Measurements from ENCODE around the gene ANKS1B. TPM values are rescaled to one million over a fixed set of nuclear protein-coding genes. Genes with fewer than 3 reads are reported as not detected.

The ANKS1B gene
- total RNA-seq, result 3.9 and 8.0 TPM in 2 replicates

GRCh38 chr12:99984271-99985128 lies at the start of gene ANKS1B:
TSS of gene ANKS1B (minus strand) at chr12:99984936. CDS start at chr12:99984237, 699 bp downstream.

GRCh38 chr12:99647453-99647852 lies 337.3 kb downstream of the ANKS1B start, which contains the start of gene GARIN6:
TSS of gene GARIN6 (plus strand) at chr12:99647753. CDS start at chr12:99648175, 422 bp downstream.

Small RNA genes within 50 kb of the gene (small RNA-seq; reads per million reads assigned to genes)
- 14.9 reads per million, percentile 96 among the genes with 10 or more reads in this experiment for gene RNA5SP366

Other genes with a start within 250 kb of the ANKS1B start
- gene BLTP3B, start 157.9 kb upstream of the ANKS1B start, total RNA-seq, result 12.2 and 19.7 TPM in 2 replicates
- gene ACTR6, start 215.9 kb upstream of the ANKS1B start, total RNA-seq, result 9.4 and 12.5 TPM in 2 replicates